ENCODE data around the gene UACA. TPM values are rescaled to one million over a fixed set of nuclear protein-coding genes. Genes with fewer than 3 reads are reported as not detected.

Gene UACA
- total RNA-seq, 1 experiment from 2014 or later = 59.9 TPM

DNA sequence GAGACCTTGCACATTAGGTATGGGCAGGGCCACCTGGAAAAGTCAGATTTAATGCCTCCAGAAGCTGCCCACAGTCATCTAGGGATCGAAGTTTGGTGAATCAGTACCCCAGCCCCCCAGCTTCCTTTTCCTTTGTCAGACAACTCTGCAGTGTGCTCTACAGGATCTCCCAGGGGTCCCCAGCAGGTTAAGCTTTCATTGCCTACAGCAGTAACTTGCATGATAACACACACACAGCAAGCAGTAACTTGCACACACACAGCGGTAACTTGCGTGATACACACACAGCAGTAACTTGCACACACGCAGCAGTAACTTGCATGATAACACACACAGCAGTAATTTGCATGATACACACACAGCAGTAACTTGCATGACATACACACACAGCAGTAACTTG is 131.3 kb downstream of the UACA start:
- no peaks in the 10 kb centered on the region for H3K9me3 ChIP-seq (ENCODE audit: insufficient read depth, low read depth)
- H3K79me2 ChIP-seq (ENCODE audit: low read depth) = no peaks in the 10 kb centered on the region
- no peaks in the 10 kb centered on the region for H4K20me1 ChIP-seq (ENCODE audit: insufficient read depth)
- ChIA-PET CTCF (no interaction called here), POLR2A (ENCODE audit: unreplicated experiment) (no interaction called here)
- H3K36me3 ChIP-seq (ENCODE audit: low read depth) = no peaks in the 10 kb centered on the region
- H3K4me1 ChIP-seq (replicated peaks; ENCODE audit: insufficient read depth) = peaks cover 5% of the 10 kb centered on the region; the same call in 1 of the 2 replicates
- no peak overlapping the region for H3K4me2 ChIP-seq
- no peak overlapping the region for H2AFZ ChIP-seq
- H3K4me3 ChIP-seq = no peak overlapping the region
- H3K27me3 ChIP-seq (ENCODE audit: insufficient read depth, low read depth) = no peaks in the 10 kb centered on the region
- no peaks in the 10 kb centered on the region for H3K9me2 ChIP-seq (ENCODE audit: insufficient read depth)
- TF ChIP-seq EZH2 (IDR thresholded peaks at IDR 0.05; ENCODE audit: low read depth) = no peak
- TF ChIP-seq, protein P1, sequence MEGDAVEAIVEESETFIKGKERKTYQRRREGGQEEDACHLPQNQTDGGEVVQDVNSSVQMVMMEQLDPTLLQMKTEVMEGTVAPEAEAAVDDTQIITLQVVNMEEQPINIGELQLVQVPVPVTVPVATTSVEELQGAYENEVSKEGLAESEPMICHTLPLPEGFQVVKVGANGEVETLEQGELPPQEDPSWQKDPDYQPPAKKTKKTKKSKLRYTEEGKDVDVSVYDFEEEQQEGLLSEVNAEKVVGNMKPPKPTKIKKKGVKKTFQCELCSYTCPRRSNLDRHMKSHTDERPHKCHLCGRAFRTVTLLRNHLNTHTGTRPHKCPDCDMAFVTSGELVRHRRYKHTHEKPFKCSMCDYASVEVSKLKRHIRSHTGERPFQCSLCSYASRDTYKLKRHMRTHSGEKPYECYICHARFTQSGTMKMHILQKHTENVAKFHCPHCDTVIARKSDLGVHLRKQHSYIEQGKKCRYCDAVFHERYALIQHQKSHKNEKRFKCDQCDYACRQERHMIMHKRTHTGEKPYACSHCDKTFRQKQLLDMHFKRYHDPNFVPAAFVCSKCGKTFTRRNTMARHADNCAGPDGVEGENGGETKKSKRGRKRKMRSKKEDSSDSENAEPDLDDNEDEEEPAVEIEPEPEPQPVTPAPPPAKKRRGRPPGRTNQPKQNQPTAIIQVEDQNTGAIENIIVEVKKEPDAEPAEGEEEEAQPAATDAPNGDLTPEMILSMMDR (conservative IDR thresholded peaks at IDR 0.05) = no peak
- H3F3A ChIP-seq (ENCODE audit: insufficient read depth, low read depth) = no peaks in the 10 kb centered on the region
- DNase-seq = no peak
- H3K27ac ChIP-seq = no peak overlapping the region
- intact Hi-C loops (cut with micrococcal nuclease; ENCODE audit: unreplicated experiment) = no loop called here
- BruUV-seq (replicated peaks) = no TSS peak

DNA sequence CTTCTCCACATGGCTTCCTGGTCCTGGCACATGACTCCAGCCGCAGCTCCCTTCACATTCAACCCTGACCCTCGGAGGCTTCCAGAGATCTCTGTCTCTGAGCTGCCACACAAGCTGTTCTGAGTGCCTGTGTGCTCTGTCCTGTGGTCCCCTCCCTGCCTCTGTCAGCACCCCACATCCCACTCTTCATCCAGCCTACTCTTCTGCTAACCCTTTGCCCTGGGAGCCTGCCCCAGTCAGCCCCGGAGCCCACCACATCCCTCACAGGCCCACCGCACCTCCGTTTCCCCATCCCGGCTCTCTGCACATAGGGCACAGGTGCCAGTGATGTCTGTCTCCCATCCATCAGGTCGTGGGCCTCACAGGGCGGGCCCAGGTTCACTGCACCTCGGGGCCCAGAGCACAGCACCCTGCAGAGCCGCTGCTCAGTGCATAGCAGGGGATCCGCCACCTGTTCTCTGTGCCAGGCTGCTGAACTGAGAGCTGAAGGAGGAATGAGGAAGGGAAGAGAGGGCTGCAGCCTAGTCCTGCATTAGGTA is 133.6 kb downstream of the UACA start:
- ChIA-PET POLR2A (ENCODE audit: unreplicated experiment) (no interaction called here), CTCF (no interaction called here)
- Histone ChIP-seq H4K20me1 (ENCODE audit: insufficient read depth) (no peaks in the 10 kb centered on the region), H3F3A (ENCODE audit: insufficient read depth, low read depth) (no peaks in the 10 kb centered on the region), H3K27me3 (ENCODE audit: insufficient read depth, low read depth) (no peaks in the 10 kb centered on the region), H3K9me3 (ENCODE audit: insufficient read depth, low read depth) (no peaks in the 10 kb centered on the region), H3K4me3 (no peak overlapping the region), H3K9me2 (ENCODE audit: insufficient read depth) (no peaks in the 10 kb centered on the region), H3K27ac (no peak overlapping the region), H3K4me2 (no peak overlapping the region), H2AFZ (no peak overlapping the region), H3K4me1 (replicated peaks; ENCODE audit: insufficient read depth) (peaks cover 5% of the 10 kb centered on the region; the same call in 1 of the 2 replicates), H3K36me3 (ENCODE audit: low read depth) (no peaks in the 10 kb centered on the region), H3K79me2 (ENCODE audit: low read depth) (no peaks in the 10 kb centered on the region)
- TF ChIP-seq, protein P1 (conservative IDR thresholded peaks at IDR 0.05) = no peak
- TF ChIP-seq EZH2 (IDR thresholded peaks at IDR 0.05; ENCODE audit: low read depth) = no peak
- intact Hi-C loops (cut with micrococcal nuclease; ENCODE audit: unreplicated experiment) = no loop called here
- BruUV-seq (replicated peaks) = no TSS peak
- DNase-seq = no peak

DNA sequence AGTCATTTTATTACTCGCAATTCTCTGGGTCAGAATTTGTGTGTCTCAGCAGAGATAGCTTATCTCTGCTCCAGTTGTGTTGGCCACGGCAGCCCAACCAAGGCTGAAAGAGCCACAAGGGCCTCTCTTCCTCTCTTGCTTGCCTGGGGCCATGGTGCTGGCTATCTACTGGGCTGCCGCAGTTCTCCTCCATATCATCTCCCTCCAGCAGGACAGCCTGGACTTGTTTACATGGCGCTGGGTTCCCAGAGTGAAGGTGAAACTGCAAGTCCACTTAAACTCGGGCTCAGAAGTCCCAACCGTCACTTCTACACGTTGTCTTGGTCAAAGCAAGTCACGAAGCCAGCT is 134.8 kb downstream of the UACA start:
- H3K36me3 ChIP-seq (ENCODE audit: low read depth) = no peaks in the 10 kb centered on the region
- H3K27me3 ChIP-seq (ENCODE audit: insufficient read depth, low read depth) = no peaks in the 10 kb centered on the region
- peaks cover 5% of the 10 kb centered on the region; the same call in 1 of the 2 replicates for H3K4me1 ChIP-seq (replicated peaks; ENCODE audit: insufficient read depth)
- DNase-seq = no peak
- no peaks in the 10 kb centered on the region for H3K9me2 ChIP-seq (ENCODE audit: insufficient read depth)
- H3K27ac ChIP-seq = no peak overlapping the region
- H3K4me2 ChIP-seq = no peak overlapping the region
- H3K79me2 ChIP-seq (ENCODE audit: low read depth) = no peaks in the 10 kb centered on the region
- H2AFZ ChIP-seq = no peak overlapping the region
- no TSS peak for BruUV-seq (replicated peaks)
- intact Hi-C loops (cut with micrococcal nuclease; ENCODE audit: unreplicated experiment) = no loop called here
- no peaks in the 10 kb centered on the region for H4K20me1 ChIP-seq (ENCODE audit: insufficient read depth)
- no peak for TF ChIP-seq EZH2 (IDR thresholded peaks at IDR 0.05; ENCODE audit: low read depth)
- TF ChIP-seq, protein P1 (conservative IDR thresholded peaks at IDR 0.05) = no peak
- H3K4me3 ChIP-seq = no peak overlapping the region
- ChIA-PET POLR2A (ENCODE audit: unreplicated experiment) (interaction anchor here (0.6 kb wide), 1 partner anchor 10 kb away, joined by 4 read pairs; no protein-coding TSS in a partner anchor), CTCF (no interaction called here)
- no peaks in the 10 kb centered on the region for H3K9me3 ChIP-seq (ENCODE audit: insufficient read depth, low read depth)
- no peaks in the 10 kb centered on the region for H3F3A ChIP-seq (ENCODE audit: insufficient read depth, low read depth)

Measured in PC-9 (cell line).